Caco-2 (cell line): ENCODE data around the gene PDCD1. TPM values are rescaled to one million over a fixed set of nuclear protein-coding genes. Genes with fewer than 3 reads are reported as not detected.

Experiments
- BruUV-seq: library from RNA; stranded (reverse); fragments of 400-500 nt; replicated peaks from 2 replicates; lab custom pipeline; 2021; lab: Mats Ljungman, UMichigan
- CTCF ChIA-PET: fragments of 300-600 bp; sonication (Branson Sonifier 250); formaldehyde crosslinking; loops from one replicate; lab custom pipeline; 2022; ENCODE audit warnings: antibody characterized with exemption; lab: Charles Lee
- POLR2A ChIA-PET: fragments of 300-600 bp; sonication (Branson Sonifier 250); formaldehyde crosslinking; loops from one replicate; lab custom pipeline; 2022; ENCODE audit warnings: antibody characterized with exemption; lab: Charles Lee
- DNase-seq, 2 experiments: peaks; one replicate each; pipeline versions ENCODE4 v3.0.0 to v3.0.0-alpha.2; 2020 to 2022
- H3K27me3 ChIP-seq: replicated peaks from 2 replicates; pipeline ENCODE4 v1.6.0; 2011; ENCODE audit warnings: low read length; ENCODE audit not compliant: control insufficient read depth, insufficient read depth
- H3K36me3 ChIP-seq: 2 replicates; pipeline ENCODE4 v1.5.1; 2011; ENCODE audit warnings: low read length; ENCODE audit not compliant: control insufficient read depth, insufficient read depth
- H3K4me1 ChIP-seq: fragments of 250-450 bp; sonication (Bioruptor Pico); 2 replicates; pipeline ENCODE4 v1.5.1; 2020; ENCODE audit warnings: mild to moderate bottlenecking
- H3K4me3 ChIP-seq: 2 replicates; pipeline ENCODE4 v1.5.1; 2011; ENCODE audit warnings: low read depth, mild to moderate bottlenecking, control low read depth, low read length
- H3K9me3 ChIP-seq: fragments of 250-450 bp; sonication (Bioruptor Pico); 2 replicates; pipeline ENCODE4 v1.5.1; 2020; ENCODE audit warnings: mild to moderate bottlenecking, moderate library complexity
- H3K27ac Mint-ChIP-seq: one replicate; pipeline ENCODE4 v1.8.0; 2022; ENCODE audit warnings: mixed read lengths; ENCODE audit not compliant: unreplicated experiment
- H3K27me3 Mint-ChIP-seq: one replicate; pipeline ENCODE4 v1.8.0; 2022; ENCODE audit warnings: mixed read lengths; ENCODE audit not compliant: insufficient read depth, unreplicated experiment
- H3K36me3 Mint-ChIP-seq: one replicate; pipeline ENCODE4 v1.8.0; 2022; ENCODE audit warnings: mild to moderate bottlenecking, mixed read lengths; ENCODE audit not compliant: insufficient read depth, unreplicated experiment
- H3K4me1 Mint-ChIP-seq: one replicate; pipeline ENCODE4 v1.8.0; 2022; ENCODE audit warnings: low read depth, mixed read lengths; ENCODE audit not compliant: unreplicated experiment
- H3K4me3 Mint-ChIP-seq: one replicate; pipeline ENCODE4 v1.8.0; 2022; ENCODE audit warnings: mild to moderate bottlenecking, moderate library complexity, mixed read lengths; ENCODE audit not compliant: unreplicated experiment
- H3K9me3 Mint-ChIP-seq: one replicate; pipeline ENCODE4 v1.8.0; 2022; ENCODE audit warnings: mixed read lengths; ENCODE audit not compliant: unreplicated experiment
- intact Hi-C: fragments of 100-400 bp; cut with micrococcal nuclease; formaldehyde crosslinking; loops from one replicate; pipeline ENCODE4 v1.10.0; 2022; ENCODE audit not compliant: unreplicated experiment
- total RNA-seq: library from RNA; stranded (reverse); gene quantifications from 2 replicates; pipeline ENCODE4 v1.2.3, GENCODE V29; 2022
- TF ChIP-seq, protein P1 (sequence below), 2 experiments: fragments of 200-600 bp in 1 of 2; IDR thresholded peaks; 1 replicate in 1 of 2; 2 replicates in 1 of 2; pipeline versions ENCODE4 v1.5.1 to v1.8.0; 2011 to 2022; ENCODE audit warnings: antibody characterized with exemption in 1 of 2, control low read depth in 1 of 2, inconsistent platforms in 1 of 2, low read depth in 1 of 2, low read length in 1 of 2, mild to moderate bottlenecking in 1 of 2, moderate library complexity in 1 of 2; ENCODE audit not compliant: insufficient read depth in 1 of 2, severe bottlenecking in 1 of 2, unreplicated experiment in 1 of 2

The PDCD1 gene
- total RNA-seq, 1 experiment from 2014 or later: not detected

DNA sequence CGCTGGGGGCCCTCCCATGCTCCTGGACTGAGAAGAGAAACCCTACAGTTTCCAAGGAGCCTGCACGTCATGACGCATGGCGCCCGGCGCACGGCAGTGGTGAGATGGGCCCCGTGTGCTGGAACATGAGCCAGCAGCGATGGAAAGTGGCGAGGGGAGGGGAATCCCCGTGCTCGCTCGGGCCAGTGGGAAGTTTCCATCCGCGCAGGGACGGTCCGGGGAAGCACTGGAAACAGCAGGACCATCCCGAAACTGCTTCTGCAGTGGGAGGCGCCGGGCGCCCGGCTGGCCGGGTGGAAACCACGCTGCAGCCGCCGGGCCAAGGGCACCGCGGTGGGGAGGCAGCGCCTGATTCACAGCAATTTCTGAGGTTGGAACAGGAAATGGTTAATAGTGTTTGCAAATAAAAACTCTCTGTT, 4.9 kb upstream of the PDCD1 start:
- CTCF ChIA-PET: no interaction called here

DNA sequence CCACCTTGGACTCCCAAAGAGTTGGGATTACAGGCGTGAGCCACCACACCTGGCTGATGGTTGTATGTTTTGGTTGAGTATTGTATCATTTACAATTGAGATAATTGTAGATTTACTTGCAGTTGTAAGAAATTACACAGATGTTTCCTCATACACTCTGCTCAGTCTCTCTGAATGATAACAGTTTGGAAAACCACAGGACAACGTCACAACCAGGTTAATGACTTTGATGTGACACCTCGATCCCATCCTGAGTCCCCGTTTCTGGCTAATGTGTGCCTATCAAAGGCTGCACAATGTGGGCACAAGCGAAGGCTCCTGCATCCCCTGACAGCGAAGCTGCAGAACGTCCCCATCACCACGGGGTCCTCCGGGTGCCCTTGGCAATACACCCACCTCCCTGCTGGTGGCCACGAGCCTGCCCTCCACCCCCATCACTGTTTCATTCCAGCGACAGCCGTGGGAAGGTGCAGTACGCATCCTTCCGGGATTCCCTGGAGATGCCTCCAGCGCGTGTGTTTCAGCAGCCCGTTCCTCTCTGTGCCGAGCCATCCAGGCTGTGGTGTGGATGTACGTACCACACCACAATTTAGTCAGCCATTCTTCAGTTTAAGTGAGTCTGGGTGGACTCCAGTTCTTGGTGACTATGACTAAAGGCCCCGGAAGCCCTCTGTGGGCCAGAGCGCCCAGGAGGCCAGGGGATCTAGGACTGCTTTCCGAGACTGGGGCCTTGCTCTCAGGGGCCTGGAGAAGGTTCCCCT, 4.3 kb upstream of the PDCD1 start:
- Histone ChIP-seq H3K4me1 (no peaks in the 10 kb centered on the region), H3K4me3 (no peak overlapping the region), H3K27me3 (no peaks in the 10 kb centered on the region), H3K9me3 (no peaks in the 10 kb centered on the region), H3K36me3 (no peaks in the 10 kb centered on the region)
- no peak for DNase-seq
- intact Hi-C loops: no loop called here
- Mint-ChIP-seq H3K36me3 (peaks cover 6% of the 10 kb centered on the region), H3K4me1 (peaks cover 14% of the 10 kb centered on the region), H3K27ac (no peak overlapping the region), H3K9me3 (peaks cover 23% of the 10 kb centered on the region), H3K4me3 (no peak overlapping the region), H3K27me3 (no peaks in the 10 kb centered on the region)
- TF ChIP-seq, protein P1, sequence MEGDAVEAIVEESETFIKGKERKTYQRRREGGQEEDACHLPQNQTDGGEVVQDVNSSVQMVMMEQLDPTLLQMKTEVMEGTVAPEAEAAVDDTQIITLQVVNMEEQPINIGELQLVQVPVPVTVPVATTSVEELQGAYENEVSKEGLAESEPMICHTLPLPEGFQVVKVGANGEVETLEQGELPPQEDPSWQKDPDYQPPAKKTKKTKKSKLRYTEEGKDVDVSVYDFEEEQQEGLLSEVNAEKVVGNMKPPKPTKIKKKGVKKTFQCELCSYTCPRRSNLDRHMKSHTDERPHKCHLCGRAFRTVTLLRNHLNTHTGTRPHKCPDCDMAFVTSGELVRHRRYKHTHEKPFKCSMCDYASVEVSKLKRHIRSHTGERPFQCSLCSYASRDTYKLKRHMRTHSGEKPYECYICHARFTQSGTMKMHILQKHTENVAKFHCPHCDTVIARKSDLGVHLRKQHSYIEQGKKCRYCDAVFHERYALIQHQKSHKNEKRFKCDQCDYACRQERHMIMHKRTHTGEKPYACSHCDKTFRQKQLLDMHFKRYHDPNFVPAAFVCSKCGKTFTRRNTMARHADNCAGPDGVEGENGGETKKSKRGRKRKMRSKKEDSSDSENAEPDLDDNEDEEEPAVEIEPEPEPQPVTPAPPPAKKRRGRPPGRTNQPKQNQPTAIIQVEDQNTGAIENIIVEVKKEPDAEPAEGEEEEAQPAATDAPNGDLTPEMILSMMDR (IDR thresholded peaks at IDR 0.05; ENCODE audit: insufficient read depth in 1 of 2, low read depth in 1 of 2, low read length in 1 of 2, severe bottlenecking in 1 of 2, unreplicated experiment in 1 of 2): no peak
- BruUV-seq: no TSS peak
- ChIA-PET CTCF (no interaction called here), POLR2A (no interaction called here)

More for the DNA sequence above, 4.9 kb upstream of the PDCD1 start:
- Histone ChIP-seq H3K4me1 (no peaks in the 10 kb centered on the region), H3K9me3 (no peaks in the 10 kb centered on the region), H3K36me3 (no peaks in the 10 kb centered on the region), H3K27me3 (no peaks in the 10 kb centered on the region), H3K4me3 (no peak overlapping the region)
- POLR2A ChIA-PET: no interaction called here
- TF ChIP-seq, protein P1 (IDR thresholded peaks at IDR 0.05; ENCODE audit: insufficient read depth in 1 of 2, low read depth in 1 of 2, low read length in 1 of 2, severe bottlenecking in 1 of 2, unreplicated experiment in 1 of 2): no peak
- H3K36me3 Mint-ChIP-seq: peaks cover 6% of the 10 kb centered on the region
- intact Hi-C loops: no loop called here
- DNase-seq: no peak
- no peak overlapping the region for H3K27ac Mint-ChIP-seq
- H3K27me3 Mint-ChIP-seq: no peaks in the 10 kb centered on the region
- peaks cover 23% of the 10 kb centered on the region for H3K9me3 Mint-ChIP-seq
- H3K4me1 Mint-ChIP-seq: peaks cover 14% of the 10 kb centered on the region
- no peak overlapping the region for H3K4me3 Mint-ChIP-seq
- BruUV-seq: no TSS peak

DNA sequence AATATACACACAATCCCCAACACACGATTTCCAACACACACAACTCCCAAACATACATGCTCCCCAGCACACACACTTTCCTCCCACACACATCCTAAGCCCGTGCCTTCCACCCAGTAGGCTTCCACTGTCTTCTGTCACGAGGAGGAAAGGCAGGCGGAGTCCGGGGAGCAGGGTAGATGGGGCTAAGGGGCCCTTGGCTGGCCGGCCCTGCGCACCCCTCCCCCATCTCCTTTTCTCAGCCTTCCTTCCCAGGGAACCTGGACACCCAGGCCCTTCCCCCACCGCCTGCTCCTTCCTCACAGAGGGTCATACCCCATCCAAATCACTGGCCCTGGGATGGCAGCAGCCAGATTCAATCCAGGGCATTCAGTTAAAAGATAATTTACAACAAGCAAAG, 3.4 kb upstream of the PDCD1 start:
- CTCF ChIA-PET: no interaction called here
- peaks cover 14% of the 10 kb centered on the region for H3K4me1 Mint-ChIP-seq
- no peak for DNase-seq
- TF ChIP-seq, protein P1 (IDR thresholded peaks at IDR 0.05; ENCODE audit: insufficient read depth in 1 of 2, low read depth in 1 of 2, low read length in 1 of 2, severe bottlenecking in 1 of 2, unreplicated experiment in 1 of 2): no peak
- H3K27me3 Mint-ChIP-seq: no peaks in the 10 kb centered on the region
- H3K4me1 ChIP-seq: no peaks in the 10 kb centered on the region
- H3K4me3 ChIP-seq: no peak overlapping the region
- no peaks in the 10 kb centered on the region for H3K36me3 ChIP-seq
- POLR2A ChIA-PET: no interaction called here
- no TSS peak for BruUV-seq
- H3K9me3 ChIP-seq: no peaks in the 10 kb centered on the region
- peaks cover 23% of the 10 kb centered on the region for H3K9me3 Mint-ChIP-seq
- intact Hi-C loops: no loop called here
- peaks cover 6% of the 10 kb centered on the region for H3K36me3 Mint-ChIP-seq
- no peak overlapping the region for H3K27ac Mint-ChIP-seq
- no peaks in the 10 kb centered on the region for H3K27me3 ChIP-seq
- H3K4me3 Mint-ChIP-seq: no peak overlapping the region
